ENCODE data around the gene PCED1A. TPM values are rescaled to one million over a fixed set of nuclear protein-coding genes. Genes with fewer than 3 reads are reported as not detected.

Gene PCED1A
- total and polyA plus RNA-seq, 2 of the 13 experiments (the other 11 are each of a cell fraction or from before 2014, with no cell fraction given), result 40.1 to 84.2 TPM

DNA sequence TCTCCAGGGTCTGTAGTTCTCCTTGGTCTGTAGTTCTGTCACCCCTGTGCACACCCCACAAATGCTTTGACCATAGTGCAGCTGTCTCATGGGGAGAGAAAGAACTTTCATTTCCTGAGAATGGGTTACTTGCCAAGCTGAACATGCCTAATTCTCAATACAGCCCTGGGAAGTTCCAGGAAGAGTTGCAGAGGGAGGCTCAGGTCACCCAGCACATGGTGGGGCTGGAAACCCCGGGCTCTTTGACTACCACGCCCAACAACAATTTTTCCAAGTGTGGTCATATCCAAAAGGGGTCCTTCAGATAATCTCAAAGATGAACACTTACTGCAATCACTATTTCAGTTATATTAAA, 30.6 kb upstream of the PCED1A start:
- no peaks in the 10 kb centered on the region for H4K20me1 ChIP-seq (ENCODE audit: insufficient read depth, low read length)
- H3K4me2 ChIP-seq (ENCODE audit: low read depth, low read length), result peak overlapping the region; percentile 96
- no TSS peak for BruUV-seq (replicated peaks)
- ChIA-PET POLR2A (interaction anchor here (0.6 to 2.0 kb wide), 7 partner anchors 9 to 400 kb away, joined by 3 to 12 read pairs (median 3); partner anchors contain the start of genes MRPS26, PCED1A, SNRPB and VPS16), CTCF (ENCODE audit: low intra/inter-chr PET ratio, low total read pairs) (no interaction called here)
- H3K27ac ChIP-seq (ENCODE audit: extremely low read length, insufficient read depth, low read length), result no peak overlapping the region
- WGBS (ENCODE audit: low lambda C conversion rate), result 26% methylated on average over 2 of the region's 2 CpGs
- H3K79me2 ChIP-seq (ENCODE audit: insufficient read depth, low read length), result peaks cover 24% of the 10 kb centered on the region
- in situ Hi-C loops (cut with HindIII; ENCODE audit: extremely low pct_ligation_motif_present, low pct_unique_long_range_greater_than_20kb), result no loop called here
- ATAC-seq (no peak), DNase-seq (ENCODE audit: low spot score) (no peak), FAIRE-seq (no peak)
- intact Hi-C loops (cut with micrococcal nuclease; ENCODE audit: unreplicated experiment), result loop anchor here (10.0 kb wide), 1 partner anchor 74 kb away; no protein-coding TSS in a partner anchor
- peaks cover 51% of the 10 kb centered on the region for H3K4me1 ChIP-seq (ENCODE audit: insufficient read depth, low read length)
- TF ChIP-seq RFX1 (IDR thresholded peaks at IDR 0.05), result no peak
- TF ChIP-seq, protein P1, sequence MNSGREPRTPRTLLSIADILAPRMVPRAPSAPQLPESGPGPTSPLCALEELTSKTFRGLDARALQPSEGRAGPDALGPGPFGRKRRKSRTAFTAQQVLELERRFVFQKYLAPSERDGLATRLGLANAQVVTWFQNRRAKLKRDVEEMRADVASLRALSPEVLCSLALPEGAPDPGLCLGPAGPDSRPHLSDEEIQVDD (CRISPR knock-in tag; IDR thresholded peaks at IDR 0.05; ENCODE audit: borderline replicate concordance), result no peak
- no peak for TF ChIP-seq HIVEP1 (CRISPR knock-in tag; IDR thresholded peaks at IDR 0.05)
- TF ChIP-seq, protein P2, sequence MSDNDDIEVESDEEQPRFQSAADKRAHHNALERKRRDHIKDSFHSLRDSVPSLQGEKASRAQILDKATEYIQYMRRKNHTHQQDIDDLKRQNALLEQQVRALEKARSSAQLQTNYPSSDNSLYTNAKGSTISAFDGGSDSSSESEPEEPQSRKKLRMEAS (IDR thresholded peaks at IDR 0.05), result no peak
- TF ChIP-seq, protein P3, sequence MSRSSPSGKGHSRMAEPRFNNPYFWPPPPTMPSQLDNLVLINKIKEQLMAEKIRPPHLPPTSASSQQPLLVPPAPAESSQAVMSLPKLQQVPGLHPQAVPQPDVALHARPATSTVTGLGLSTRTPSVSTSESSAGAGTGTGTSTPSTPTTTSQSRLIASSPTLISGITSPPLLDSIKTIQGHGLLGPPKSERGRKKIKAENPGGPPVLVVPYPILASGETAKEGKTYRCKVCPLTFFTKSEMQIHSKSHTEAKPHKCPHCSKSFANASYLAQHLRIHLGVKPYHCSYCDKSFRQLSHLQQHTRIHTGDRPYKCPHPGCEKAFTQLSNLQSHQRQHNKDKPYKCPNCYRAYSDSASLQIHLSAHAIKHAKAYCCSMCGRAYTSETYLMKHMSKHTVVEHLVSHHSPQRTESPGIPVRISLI (CRISPR knock-in tag; IDR thresholded peaks at IDR 0.05; ENCODE audit: borderline replicate concordance), result no peak
- no peak for TF ChIP-seq FOXK1 (CRISPR knock-in tag; IDR thresholded peaks at IDR 0.05; ENCODE audit: borderline replicate concordance, low read depth)
- 0 out of 2 replicates have a peak, but pooled peaks have one; percentile 9 for TF ChIP-seq ZFP90 (CRISPR knock-in tag; IDR thresholded peaks at IDR 0.05; ENCODE audit: borderline replicate concordance)
- TF ChIP-seq, protein P4, sequence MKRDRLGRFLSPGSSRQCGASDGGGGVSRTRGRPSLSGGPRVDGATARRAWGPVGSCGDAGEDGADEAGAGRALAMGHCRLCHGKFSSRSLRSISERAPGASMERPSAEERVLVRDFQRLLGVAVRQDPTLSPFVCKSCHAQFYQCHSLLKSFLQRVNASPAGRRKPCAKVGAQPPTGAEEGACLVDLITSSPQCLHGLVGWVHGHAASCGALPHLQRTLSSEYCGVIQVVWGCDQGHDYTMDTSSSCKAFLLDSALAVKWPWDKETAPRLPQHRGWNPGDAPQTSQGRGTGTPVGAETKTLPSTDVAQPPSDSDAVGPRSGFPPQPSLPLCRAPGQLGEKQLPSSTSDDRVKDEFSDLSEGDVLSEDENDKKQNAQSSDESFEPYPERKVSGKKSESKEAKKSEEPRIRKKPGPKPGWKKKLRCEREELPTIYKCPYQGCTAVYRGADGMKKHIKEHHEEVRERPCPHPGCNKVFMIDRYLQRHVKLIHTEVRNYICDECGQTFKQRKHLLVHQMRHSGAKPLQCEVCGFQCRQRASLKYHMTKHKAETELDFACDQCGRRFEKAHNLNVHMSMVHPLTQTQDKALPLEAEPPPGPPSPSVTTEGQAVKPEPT (CRISPR knock-in tag; IDR thresholded peaks at IDR 0.05; ENCODE audit: low read depth), result no peak
- TF ChIP-seq SIX4 (CRISPR knock-in tag; IDR thresholded peaks at IDR 0.05), result no peak
- TF ChIP-seq POLR2A (IDR thresholded peaks at IDR 0.05; ENCODE audit: insufficient read depth in 1 of 2, low read depth in 2 of 2, low read length in 2 of 2), result no peak
- no peak for TF ChIP-seq PCBP1 (IDR thresholded peaks at IDR 0.05; ENCODE audit: borderline replicate concordance, low read depth, low read length)
- TF ChIP-seq ZNF629 (CRISPR knock-in tag; conservative IDR thresholded peaks at IDR 0.05), result peak; percentile 85
- TF ChIP-seq ARHGAP35 (CRISPR knock-in tag; IDR thresholded peaks at IDR 0.05; ENCODE audit: borderline replicate concordance), result 0 out of 2 replicates have a peak, but pooled peaks have one; percentile 26
- no peak for TF ChIP-seq ZFP41 (CRISPR knock-in tag; IDR thresholded peaks at IDR 0.05; ENCODE audit: borderline replicate concordance)
- TF ChIP-seq TBX3 (IDR thresholded peaks at IDR 0.05; ENCODE audit: borderline replicate concordance), result no peak
- TF ChIP-seq ZNF678 (CRISPR knock-in tag; IDR thresholded peaks at IDR 0.05), result no peak
- no peak for TF ChIP-seq ZNF883 (CRISPR knock-in tag; IDR thresholded peaks at IDR 0.05; ENCODE audit: not compliant biosample characterization)
- no peak for TF ChIP-seq KLF13 (CRISPR knock-in tag; IDR thresholded peaks at IDR 0.05)
- peak; percentile 47; the same call in 1 of the 2 replicates for TF ChIP-seq ZMYM3 (CRISPR knock-in tag; IDR thresholded peaks at IDR 0.05)
- H3K9me3 ChIP-seq (ENCODE audit: low read length), result no peaks in the 10 kb centered on the region
- H3K9ac ChIP-seq (ENCODE audit: insufficient read depth, low read depth, low read length), result 0 out of 2 replicates have a peak overlapping the region, but pooled peaks have one; percentile 1
- peaks cover 0 to 2% of the 10 kb centered on the region in 2 experiments; a peak in 1 of 5 replicates for H3K36me3 ChIP-seq (replicated peaks in 1 of 2; ENCODE audit: control insufficient read depth in 1 of 2, insufficient read depth in 2 of 2, low read length in 2 of 2)
- peaks cover 0 to 18% of the 10 kb centered on the region in 2 experiments; a peak in 3 of 5 replicates for H3K27me3 ChIP-seq (ENCODE audit: control insufficient read depth in 1 of 2, insufficient read depth in 2 of 2, low read length in 2 of 2)
- H2AFZ ChIP-seq (ENCODE audit: low read length), result peak overlapping the region; percentile 20
- peak overlapping the region in 2 of 3 experiments; percentile 32 to 98; a peak in 2 of 6 replicates for H3K4me3 ChIP-seq (replicated peaks in 1 of 3; ENCODE audit: insufficient read depth in 1 of 3, low read depth in 2 of 3, low read length in 3 of 3)

Data from HepG2 (cell line).